Stomach smooth muscle (tissue), 2 donors: ENCODE results near the gene ACADM.
"Not testable (repeated sequence)": the region's sequence is repeated elsewhere in the genome, so short reads cannot be mapped to it uniquely, and the experiment has no call there.

Experiments
- H3K27ac ChIP-seq: one replicate; pipeline ENCODE4 v1.7.0; 2013; ENCODE audit warnings: mild to moderate bottlenecking, low read length, inconsistent platforms
- H3K27me3 ChIP-seq, 2 donors: one replicate each; pipeline ENCODE4 v1.7.0; 2013; ENCODE audit warnings: low read length in 2 of 2; ENCODE audit not compliant: insufficient read depth in 2 of 2, control insufficient read depth in 1 of 2
- H3K36me3 ChIP-seq, 2 donors: one replicate each; pipeline ENCODE4 v1.7.0; 2013; ENCODE audit warnings: low read length in 2 of 2; ENCODE audit not compliant: control insufficient read depth in 2 of 2, insufficient read depth in 2 of 2
- H3K4me1 ChIP-seq: one replicate; pipeline ENCODE4 v1.7.0; 2013; ENCODE audit warnings: low read length; ENCODE audit not compliant: control insufficient read depth, insufficient read depth
- H3K4me3 ChIP-seq, 2 donors: one replicate each; pipeline ENCODE4 v1.7.0; 2013; ENCODE audit warnings: low read length in 2 of 2
- H3K9ac ChIP-seq, 2 donors: one replicate each; pipeline ENCODE4 v1.7.0; 2013; ENCODE audit warnings: low read length in 2 of 2, mild to moderate bottlenecking in 1 of 2
- H3K9me3 ChIP-seq, 2 donors: one replicate each; pipeline ENCODE4 v1.7.0; 2013; ENCODE audit warnings: low read length in 2 of 2; ENCODE audit not compliant: control insufficient read depth in 2 of 2
- donor health status: healthy.
- donor health status: Pancreatic carcinoma.

ACADM gene

DNA sequence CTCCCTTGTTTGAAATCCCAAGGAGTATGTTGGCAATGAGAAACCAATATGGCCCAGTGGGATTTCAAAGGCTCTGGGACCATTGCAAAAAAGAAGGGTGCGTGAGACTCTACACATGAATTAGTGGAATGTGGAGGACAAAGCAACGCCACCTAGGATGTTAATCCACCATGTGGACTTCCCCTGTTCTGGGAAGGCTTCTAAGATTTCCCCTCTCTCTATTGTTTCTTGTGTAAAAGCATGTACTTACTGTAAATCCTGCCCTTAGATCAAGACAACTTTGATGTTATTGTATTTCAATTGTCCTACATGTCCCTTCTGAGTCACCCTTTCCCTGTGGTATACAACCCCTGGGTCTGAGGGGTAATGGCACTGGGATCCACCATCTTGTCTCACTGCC, 4.7 kb upstream of the ACADM start:
- H3K27ac ChIP-seq: no peak overlapping the region
- no peaks in the 10 kb centered on the region for H3K27me3 ChIP-seq
- H3K9me3 ChIP-seq: no peaks in the 10 kb centered on the region
- H3K4me1 ChIP-seq: peaks cover 7% of the 10 kb centered on the region
- H3K36me3 ChIP-seq: no peaks in the 10 kb centered on the region
- no peak overlapping the region for H3K9ac ChIP-seq
- no peak overlapping the region for H3K4me3 ChIP-seq

- H3K27me3 ChIP-seq: no peaks in the 10 kb centered on the region
- H3K27ac ChIP-seq: no peak overlapping the region
- H3K4me3 ChIP-seq: no peak overlapping the region
- no peaks in the 10 kb centered on the region for H3K36me3 ChIP-seq
- peaks cover 7% of the 10 kb centered on the region for H3K4me1 ChIP-seq
- H3K9me3 ChIP-seq: no peaks in the 10 kb centered on the region
- no peak overlapping the region for H3K9ac ChIP-seq
Measured at GRCh38 chr1:75720325-75720724, 4.2 kb upstream of the ACADM start.

DNA sequence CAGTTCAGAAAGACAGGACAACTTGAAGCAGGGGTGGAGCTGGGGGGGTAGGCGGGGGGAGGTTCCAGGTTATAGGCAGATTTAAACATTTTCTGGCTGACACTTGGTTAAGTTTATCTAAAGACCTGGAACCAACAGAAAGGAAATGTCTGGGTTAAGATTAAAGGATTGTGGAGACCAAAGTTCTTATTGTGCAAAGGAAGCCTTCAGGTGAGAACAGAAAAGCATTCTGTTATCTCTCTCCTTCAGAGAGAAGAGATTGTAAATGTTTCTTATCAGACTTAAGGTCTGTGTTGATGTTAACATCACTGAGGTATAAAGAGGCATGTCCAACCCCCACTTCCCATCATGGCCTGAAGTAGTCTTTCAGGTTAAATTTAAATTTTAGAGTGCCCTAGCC, 3.7 kb upstream of the ACADM start:
- H3K9ac ChIP-seq: no peak overlapping the region
- no peaks in the 10 kb centered on the region for H3K27me3 ChIP-seq
- H3K4me1 ChIP-seq: peaks cover 7% of the 10 kb centered on the region
- H3K4me3 ChIP-seq: no peak overlapping the region
- no peak overlapping the region for H3K27ac ChIP-seq
- H3K36me3 ChIP-seq: no peaks in the 10 kb centered on the region
- H3K9me3 ChIP-seq: no peaks in the 10 kb centered on the region

GRCh38 chr1:75722246-75722645, 2.3 kb upstream of the ACADM start:
- H3K9me3 ChIP-seq, H3K9ac ChIP-seq, H3K4me1 ChIP-seq, H3K27me3 ChIP-seq, H3K36me3 ChIP-seq, H3K27ac ChIP-seq, H3K4me3 ChIP-seq: not testable (repeated sequence)

DNA sequence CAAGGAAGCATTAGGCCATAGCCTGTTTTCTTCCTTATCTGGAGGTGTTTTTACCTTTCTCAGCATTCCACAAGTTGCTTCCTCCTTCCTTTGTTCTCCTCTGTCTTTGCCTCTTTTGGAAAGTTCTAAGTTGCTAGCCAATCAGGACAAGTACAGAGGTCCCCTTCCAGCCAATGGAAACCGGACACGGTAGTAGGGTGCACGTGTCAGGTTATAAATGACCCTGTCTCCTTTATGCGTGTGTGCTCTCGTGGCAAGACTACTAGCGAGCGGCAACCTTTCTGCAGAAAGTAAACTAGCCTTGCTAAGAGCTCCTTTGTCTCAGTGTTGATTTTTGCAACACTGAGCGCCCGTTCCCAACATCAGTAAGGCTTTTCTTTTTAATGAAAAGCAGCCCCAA, 1.5 kb upstream of the ACADM start:
- Histone ChIP-seq H3K9ac (no peak overlapping the region), H3K4me3 (peak overlapping the region in 1 of 2 donors; percentile 92), H3K36me3 (no peaks in the 10 kb centered on the region), H3K27ac (no peak overlapping the region), H3K27me3 (no peaks in the 10 kb centered on the region), H3K4me1 (peaks cover 7% of the 10 kb centered on the region), H3K9me3 (no peaks in the 10 kb centered on the region)

- Histone ChIP-seq H3K27me3 (no peaks in the 10 kb centered on the region), H3K36me3 (no peaks in the 10 kb centered on the region), H3K9ac (peak overlapping the region; percentile 94), H3K27ac (peak overlapping the region; percentile 88), H3K4me3 (peak overlapping the region; percentile 83 to 92), H3K4me1 (peaks cover 7% of the 10 kb centered on the region), H3K9me3 (no peaks in the 10 kb centered on the region)
Measured at GRCh38 chr1:75723989-75724471, 479 bp upstream of the ACADM start.

DNA sequence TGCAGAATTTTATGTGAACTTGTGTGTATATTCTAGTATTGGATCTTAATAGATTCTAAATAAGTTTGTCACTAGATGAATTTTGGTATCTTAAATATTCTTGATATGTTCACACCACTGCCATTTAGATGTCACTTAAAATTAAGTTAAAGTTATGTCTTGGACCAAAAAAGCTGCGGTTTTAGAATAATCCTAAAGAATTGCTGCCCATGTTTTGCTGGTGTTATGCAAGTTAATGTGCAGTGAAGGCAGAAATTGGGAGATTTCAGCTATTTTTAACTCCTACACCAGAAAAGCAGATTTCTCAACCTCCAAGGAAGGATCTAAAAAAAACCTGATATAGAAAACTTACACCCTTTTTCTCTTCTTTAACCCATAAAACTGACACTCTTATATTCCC, 757 bp downstream of the ACADM start:
- Histone ChIP-seq H3K4me1 (peaks cover 7% of the 10 kb centered on the region), H3K9ac (peak overlapping the region; percentile 94), H3K27ac (peak overlapping the region; percentile 88)

GRCh38 chr1:75725861-75726361, 1.4 kb downstream of the ACADM start:
- Histone ChIP-seq H3K4me1 (peaks cover 7% of the 10 kb centered on the region), H3K9me3 (no peaks in the 10 kb centered on the region), H3K27me3 (no peaks in the 10 kb centered on the region), H3K36me3 (no peaks in the 10 kb centered on the region), H3K27ac (no peak overlapping the region), H3K4me3 (peak overlapping the region; percentile 83 to 92), H3K9ac (peak overlapping the region in 1 of 2 donors; percentile 14)

More for the DNA sequence above, 757 bp downstream of the ACADM start:
- peak overlapping the region; percentile 83 to 92 for H3K4me3 ChIP-seq
- H3K36me3 ChIP-seq: no peaks in the 10 kb centered on the region
- H3K27me3 ChIP-seq: no peaks in the 10 kb centered on the region
- H3K9me3 ChIP-seq: no peaks in the 10 kb centered on the region

DNA sequence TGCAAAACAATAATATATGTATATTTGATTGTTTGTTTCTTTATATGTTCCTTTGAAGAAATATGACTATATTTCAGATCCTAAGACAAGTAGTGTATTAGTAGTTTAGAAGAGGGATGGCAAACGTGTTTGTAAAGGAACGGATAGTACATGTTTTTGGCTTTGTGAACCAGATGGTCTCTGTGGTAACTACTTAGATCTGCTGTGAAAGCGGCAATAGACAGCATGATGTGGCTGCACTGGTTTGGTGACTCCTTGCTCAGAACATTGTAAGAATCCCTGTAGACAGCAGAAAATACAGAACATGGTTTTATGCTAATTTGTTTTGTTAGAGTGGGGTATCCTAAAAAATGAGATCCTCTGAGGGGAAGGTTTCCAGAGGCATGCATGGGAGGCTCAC, 3.1 kb downstream of the ACADM start:
- Histone ChIP-seq H3K9ac (no peak overlapping the region), H3K36me3 (no peaks in the 10 kb centered on the region), H3K27me3 (no peaks in the 10 kb centered on the region), H3K27ac (no peak overlapping the region), H3K4me1 (peaks cover 7% of the 10 kb centered on the region), H3K4me3 (no peak overlapping the region), H3K9me3 (no peaks in the 10 kb centered on the region)

DNA sequence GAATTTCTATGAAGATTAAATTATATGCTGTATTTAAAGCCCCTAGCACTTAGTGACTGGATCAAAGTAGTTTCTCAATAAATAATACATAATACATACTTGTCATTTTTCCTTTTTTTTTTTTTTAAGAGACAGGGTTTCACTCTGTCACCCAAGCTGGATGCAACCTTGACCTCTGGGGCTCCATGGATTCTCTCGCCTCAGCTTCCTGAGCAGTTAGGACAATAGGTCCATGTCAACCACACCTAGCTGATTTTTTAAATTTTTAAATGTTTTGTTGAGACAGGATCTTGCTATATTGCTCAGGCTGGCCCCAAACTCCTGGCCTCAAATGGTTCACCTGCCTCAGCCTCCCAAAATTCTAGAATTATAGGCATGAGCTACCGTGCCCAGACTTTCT, 5.9 kb downstream of the ACADM start:
- no peaks in the 10 kb centered on the region for H3K27me3 ChIP-seq
- H3K9me3 ChIP-seq: no peaks in the 10 kb centered on the region
- no peak overlapping the region for H3K4me3 ChIP-seq
- H3K27ac ChIP-seq: no peak overlapping the region
- H3K9ac ChIP-seq: no peak overlapping the region
- peaks cover 10 to 17% of the 10 kb centered on the region in 2 donors for H3K36me3 ChIP-seq
- no peaks in the 10 kb centered on the region for H3K4me1 ChIP-seq

- Histone ChIP-seq H3K4me1 (no peaks in the 10 kb centered on the region), H3K27me3 (no peaks in the 10 kb centered on the region), H3K9ac (no peak overlapping the region), H3K36me3 (peaks cover 16 to 19% of the 10 kb centered on the region in 2 donors), H3K9me3 (no peaks in the 10 kb centered on the region), H3K4me3 (no peak overlapping the region), H3K27ac (no peak overlapping the region)
Measured at GRCh38 chr1:75731881-75732280, 7.4 kb downstream of the ACADM start.
